Mucosa of descending colon (tissue), 3 donors: ENCODE data around the gene OSBPL6. TPM values are rescaled to one million over a fixed set of nuclear protein-coding genes. Genes with fewer than 3 reads are reported as not detected.

Source experiments
- ATAC-seq: fragments of 200-7000 bp; cut with Tn5 transposase; one replicate; pipeline ENCODE4 v1.9.1; 2020; ENCODE audit warnings: mild to moderate bottlenecking, moderate library complexity
- DNase-seq, 3 donors: peaks; one replicate each; pipeline ENCODE4 v3.0.0-alpha.2; 2020
- H3K36me3 ChIP-seq: fragments of 200-600 bp; one replicate; pipeline ENCODE4 v1.8.0; 2021; ENCODE audit warnings: low read depth, mild to moderate bottlenecking
- H3K4me1 ChIP-seq: fragments of 200-600 bp; one replicate; pipeline ENCODE4 v1.8.0; 2021; ENCODE audit warnings: low read depth, mild to moderate bottlenecking
- H3K4me3 ChIP-seq: fragments of 200-600 bp; one replicate; pipeline ENCODE4 v1.8.0; 2021; ENCODE audit warnings: mild to moderate bottlenecking
- H3K9me3 ChIP-seq: fragments of 200-600 bp; one replicate; pipeline ENCODE4 v1.8.0; 2021; ENCODE audit warnings: mild to moderate bottlenecking
- intact Hi-C, 2 donors: fragments of 100-400 bp; cut with DNase I in 1 of 2; cut with micrococcal nuclease in 1 of 2; formaldehyde crosslinking; loops; one replicate each; pipeline versions ENCODE4 v1.11.0 to v1.11.1; 2022; cut with DNase I, micrococcal nuclease
- total RNA-seq, 3 donors: library from RNA; stranded (reverse); fragmentation: NEBNext Ultra II Directional in 2 of 3; extraction: Animal tissue kit (Norgen Biotek cat#: 25700) in 2 of 3; gene quantifications; one replicate each; pipeline versions ENCODE4 v1.2.1 to v1.2.4, GENCODE V29; 2021 to 2023
- TF ChIP-seq, protein P1 (sequence below): fragments of 200-600 bp; IDR thresholded peaks from one replicate; pipeline ENCODE4 v1.8.0; 2022; ENCODE audit warnings: antibody characterized with exemption, mild to moderate bottlenecking
- donor health status: DM: no; HTN: no; CAD: no; lungs with moderate emphysema.
- donor health status: DM: no; HTN: no; CAD: no.
- donor health status: DM: no; HTN: yes; CAD: no.

OSBPL6 gene
- total RNA-seq, 3 donors from 2014 or later, result 1.3 to 2.7 (median 1.5) TPM

DNA sequence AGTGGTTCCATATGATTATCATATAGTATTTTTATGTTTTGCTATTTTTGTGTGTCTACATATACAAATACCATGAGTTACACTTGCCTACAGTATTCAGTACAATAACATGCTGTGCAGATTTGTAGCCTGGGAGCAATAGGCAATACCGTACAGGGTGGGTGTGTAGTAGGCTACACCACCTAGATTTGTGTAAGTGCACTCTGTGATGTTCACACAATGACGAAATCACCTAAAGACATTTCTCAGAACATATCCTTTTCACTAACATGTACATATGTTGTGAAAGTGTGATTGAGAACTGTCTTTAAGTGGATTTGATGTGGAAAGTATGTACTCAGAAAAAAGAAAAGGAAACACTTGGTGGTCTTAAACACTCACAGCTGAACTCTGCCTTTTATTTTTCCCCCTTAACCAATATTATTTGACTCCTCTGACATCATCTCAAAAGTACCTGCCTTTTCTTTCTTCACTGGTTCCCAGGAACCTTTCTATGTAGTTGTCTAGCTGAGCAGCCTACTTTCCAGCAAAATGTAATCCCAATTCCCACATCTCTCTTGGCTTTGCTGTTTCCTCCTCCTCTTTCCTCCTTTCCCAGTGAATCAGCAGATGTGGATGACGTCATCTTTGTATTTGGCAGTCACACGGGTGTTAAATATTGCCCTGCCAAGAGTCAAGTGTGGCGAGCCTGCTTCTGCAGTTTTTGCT lies 47.7 kb downstream of the OSBPL6 start:
- Histone ChIP-seq H3K4me1 (peaks cover 5% of the 10 kb centered on the region), H3K36me3 (no peaks in the 10 kb centered on the region), H3K4me3 (no peak overlapping the region), H3K9me3 (no peaks in the 10 kb centered on the region)
- TF ChIP-seq, protein P1, sequence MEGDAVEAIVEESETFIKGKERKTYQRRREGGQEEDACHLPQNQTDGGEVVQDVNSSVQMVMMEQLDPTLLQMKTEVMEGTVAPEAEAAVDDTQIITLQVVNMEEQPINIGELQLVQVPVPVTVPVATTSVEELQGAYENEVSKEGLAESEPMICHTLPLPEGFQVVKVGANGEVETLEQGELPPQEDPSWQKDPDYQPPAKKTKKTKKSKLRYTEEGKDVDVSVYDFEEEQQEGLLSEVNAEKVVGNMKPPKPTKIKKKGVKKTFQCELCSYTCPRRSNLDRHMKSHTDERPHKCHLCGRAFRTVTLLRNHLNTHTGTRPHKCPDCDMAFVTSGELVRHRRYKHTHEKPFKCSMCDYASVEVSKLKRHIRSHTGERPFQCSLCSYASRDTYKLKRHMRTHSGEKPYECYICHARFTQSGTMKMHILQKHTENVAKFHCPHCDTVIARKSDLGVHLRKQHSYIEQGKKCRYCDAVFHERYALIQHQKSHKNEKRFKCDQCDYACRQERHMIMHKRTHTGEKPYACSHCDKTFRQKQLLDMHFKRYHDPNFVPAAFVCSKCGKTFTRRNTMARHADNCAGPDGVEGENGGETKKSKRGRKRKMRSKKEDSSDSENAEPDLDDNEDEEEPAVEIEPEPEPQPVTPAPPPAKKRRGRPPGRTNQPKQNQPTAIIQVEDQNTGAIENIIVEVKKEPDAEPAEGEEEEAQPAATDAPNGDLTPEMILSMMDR, result no peak
- DNase-seq, result peak in 1 of 3 donors; percentile 44
- peak; percentile 78 for ATAC-seq
- intact Hi-C loops, result no loop called here

DNA sequence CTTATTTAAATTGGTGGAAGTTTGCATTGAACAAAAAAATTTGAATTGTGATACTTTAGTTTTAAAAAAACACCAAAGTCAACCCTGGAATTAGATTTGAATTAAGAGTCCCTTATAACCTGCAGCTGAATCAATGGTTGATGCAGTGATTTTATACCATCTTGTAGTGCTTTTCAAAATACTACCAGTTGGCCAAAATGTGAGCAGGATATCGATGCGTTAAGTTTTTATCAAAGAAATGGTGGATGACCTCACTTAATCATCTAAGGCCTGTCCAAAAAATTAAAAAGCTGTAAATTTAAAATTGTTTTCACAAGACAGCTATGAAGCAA lies 48.2 kb downstream of the OSBPL6 start:
- ATAC-seq, result no peak
- TF ChIP-seq, protein P1, result no peak

DNA sequence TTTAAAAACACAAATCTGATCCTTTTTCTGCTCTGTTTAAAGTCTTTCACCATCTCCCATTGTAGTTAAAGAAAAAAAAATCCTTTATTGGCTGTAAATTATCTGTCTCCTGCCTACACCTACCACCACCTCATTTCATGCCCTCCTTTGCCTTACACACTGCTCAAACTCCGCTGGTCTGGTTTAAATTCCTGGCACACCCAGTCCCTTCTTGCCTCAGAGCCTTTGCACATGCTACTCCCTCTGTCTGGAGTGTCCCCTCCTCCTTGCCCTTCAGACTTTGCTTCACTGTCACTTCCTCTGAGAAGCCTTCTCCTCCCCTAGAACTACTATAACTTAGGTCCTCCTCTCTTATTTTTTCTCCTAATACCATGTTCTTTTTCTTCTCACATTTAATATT lies 49.6 kb downstream of the OSBPL6 start:
- Histone ChIP-seq H3K9me3 (no peaks in the 10 kb centered on the region), H3K4me1 (peaks cover 5% of the 10 kb centered on the region), H3K36me3 (no peaks in the 10 kb centered on the region), H3K4me3 (no peak overlapping the region)
- no peak for ATAC-seq
- TF ChIP-seq, protein P1, result no peak
- no peak for DNase-seq
- intact Hi-C loops, result no loop called here

More for the DNA sequence above, 48.2 kb downstream of the OSBPL6 start:
- Histone ChIP-seq H3K4me1 (peaks cover 5% of the 10 kb centered on the region), H3K36me3 (no peaks in the 10 kb centered on the region), H3K4me3 (no peak overlapping the region), H3K9me3 (no peaks in the 10 kb centered on the region)
- no peak for DNase-seq
- intact Hi-C loops, result no loop called here

DNA sequence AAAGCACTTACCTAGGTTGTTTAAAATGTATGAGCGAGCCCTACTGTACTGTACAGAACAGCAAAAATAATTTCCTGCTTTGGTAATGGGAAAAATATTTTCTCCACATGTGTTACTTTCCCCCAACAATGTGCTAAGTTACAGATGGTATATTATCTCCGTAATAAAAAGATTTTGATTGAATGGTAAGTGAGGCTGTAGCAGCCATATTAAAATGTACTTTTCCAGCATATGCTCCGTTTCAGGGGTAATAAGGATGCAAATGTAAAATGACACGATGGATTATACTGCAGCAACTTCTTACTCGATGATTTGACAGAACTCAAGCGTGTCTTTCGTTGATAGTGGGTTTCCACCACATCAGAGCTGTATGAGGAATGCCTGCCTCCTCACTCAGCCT lies 50.5 kb downstream of the OSBPL6 start:
- no peaks in the 10 kb centered on the region for H3K9me3 ChIP-seq
- DNase-seq (no peak), ATAC-seq (no peak)
- H3K4me1 ChIP-seq, result peaks cover 5% of the 10 kb centered on the region
- TF ChIP-seq, protein P1, result no peak
- intact Hi-C loops, result no loop called here
- H3K36me3 ChIP-seq, result no peaks in the 10 kb centered on the region
- H3K4me3 ChIP-seq, result no peak overlapping the region

DNA sequence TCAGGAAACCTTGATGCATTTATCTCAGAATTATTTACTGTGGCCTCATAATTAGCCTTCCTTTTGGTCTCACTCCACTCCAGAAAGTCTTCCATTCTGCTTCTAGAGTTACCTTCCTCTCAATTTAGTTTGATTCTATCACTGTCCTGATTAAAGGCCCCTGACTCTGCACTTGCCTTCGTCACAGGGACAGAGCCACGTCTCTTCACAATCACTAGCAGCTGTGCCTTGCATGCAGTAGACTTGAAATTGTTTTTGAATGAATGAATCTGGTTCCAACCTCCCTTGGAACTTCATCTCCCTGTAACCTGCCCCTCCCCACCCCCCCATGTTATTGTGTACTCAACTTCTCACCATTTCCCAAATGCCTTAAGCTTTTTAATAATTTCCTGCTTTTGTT lies 52.4 kb downstream of the OSBPL6 start:
- intact Hi-C loops, result no loop called here
- Histone ChIP-seq H3K4me1 (peaks cover 3% of the 10 kb centered on the region), H3K36me3 (no peaks in the 10 kb centered on the region), H3K4me3 (no peak overlapping the region), H3K9me3 (no peaks in the 10 kb centered on the region)
- no peak for ATAC-seq
- TF ChIP-seq, protein P1, result no peak
- DNase-seq, result no peak

DNA sequence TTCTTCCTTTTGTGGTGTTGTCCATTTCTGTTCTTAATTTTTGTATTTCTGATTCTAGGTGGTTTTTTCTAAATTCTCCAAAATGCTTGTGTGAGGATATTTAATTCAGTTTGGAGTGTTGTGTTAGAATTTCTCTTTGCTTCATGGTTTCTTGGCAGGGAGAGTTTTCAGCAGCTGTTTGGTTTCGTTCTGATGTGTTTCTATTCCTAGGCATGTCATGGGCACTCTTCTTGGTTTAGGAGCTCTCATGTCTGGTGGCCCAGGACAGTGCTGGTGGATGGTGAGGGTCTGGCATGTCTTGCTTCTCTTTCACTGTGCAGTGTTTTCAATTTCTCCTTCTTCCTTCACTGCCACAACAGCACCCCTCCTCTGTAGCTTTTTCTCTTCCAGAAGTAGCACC lies 52.9 kb downstream of the OSBPL6 start:
- TF ChIP-seq, protein P1, result no peak
- no peaks in the 10 kb centered on the region for H3K36me3 ChIP-seq
- intact Hi-C loops, result no loop called here
- no peak overlapping the region for H3K4me3 ChIP-seq
- no peaks in the 10 kb centered on the region for H3K4me1 ChIP-seq
- no peak for DNase-seq
- ATAC-seq, result no peak
- H3K9me3 ChIP-seq, result no peaks in the 10 kb centered on the region
